ENCODE measurements around the gene NFKB1.

NFKB1 gene

GRCh38 chr4:102503831-102504786 lies 3.0 kb downstream of the NFKB1 start:
- DNase-seq (ENCODE audit: low read depth, low spot score), result no peak
- in situ Hi-C loops (cut with HindIII; ENCODE audit: low sequenced_read_pairs), result no loop called here
- H3K4me3 ChIP-seq (ENCODE audit: low read depth, low read length), result no peak overlapping the region
- TF ChIP-seq, protein P1, sequence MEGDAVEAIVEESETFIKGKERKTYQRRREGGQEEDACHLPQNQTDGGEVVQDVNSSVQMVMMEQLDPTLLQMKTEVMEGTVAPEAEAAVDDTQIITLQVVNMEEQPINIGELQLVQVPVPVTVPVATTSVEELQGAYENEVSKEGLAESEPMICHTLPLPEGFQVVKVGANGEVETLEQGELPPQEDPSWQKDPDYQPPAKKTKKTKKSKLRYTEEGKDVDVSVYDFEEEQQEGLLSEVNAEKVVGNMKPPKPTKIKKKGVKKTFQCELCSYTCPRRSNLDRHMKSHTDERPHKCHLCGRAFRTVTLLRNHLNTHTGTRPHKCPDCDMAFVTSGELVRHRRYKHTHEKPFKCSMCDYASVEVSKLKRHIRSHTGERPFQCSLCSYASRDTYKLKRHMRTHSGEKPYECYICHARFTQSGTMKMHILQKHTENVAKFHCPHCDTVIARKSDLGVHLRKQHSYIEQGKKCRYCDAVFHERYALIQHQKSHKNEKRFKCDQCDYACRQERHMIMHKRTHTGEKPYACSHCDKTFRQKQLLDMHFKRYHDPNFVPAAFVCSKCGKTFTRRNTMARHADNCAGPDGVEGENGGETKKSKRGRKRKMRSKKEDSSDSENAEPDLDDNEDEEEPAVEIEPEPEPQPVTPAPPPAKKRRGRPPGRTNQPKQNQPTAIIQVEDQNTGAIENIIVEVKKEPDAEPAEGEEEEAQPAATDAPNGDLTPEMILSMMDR (IDR thresholded peaks at IDR 0.05; ENCODE audit: low read depth, low read length), result no peak

- TF ChIP-seq, protein P1 (IDR thresholded peaks at IDR 0.05; ENCODE audit: low read depth, low read length), result no peak
These were observed 3.8 kb downstream of the NFKB1 start for GRCh38 chr4:102504941-102505340.

DNA sequence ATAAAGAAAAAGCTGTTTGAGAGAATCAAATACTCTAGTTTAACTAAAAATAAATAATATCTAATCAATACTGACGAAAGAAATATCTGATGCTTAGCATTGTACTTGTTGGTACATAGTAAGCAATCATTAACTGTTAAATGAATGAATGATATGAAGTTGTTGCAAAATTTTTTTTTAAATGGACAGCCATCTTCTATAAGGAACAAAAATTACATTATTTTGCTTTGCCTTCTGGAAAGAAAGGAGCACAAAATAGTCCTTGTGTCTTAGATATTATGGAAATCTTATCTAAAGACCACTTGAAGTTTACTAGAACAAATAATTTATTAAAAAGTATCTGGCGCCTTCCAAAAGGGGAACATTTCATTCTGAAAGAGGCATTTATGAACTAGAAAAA lies 4.5 kb downstream of the NFKB1 start:
- no peak overlapping the region for H3K4me3 ChIP-seq (ENCODE audit: low read depth, low read length)
- DNase-seq (ENCODE audit: low read depth, low spot score), result no peak
- TF ChIP-seq, protein P1 (IDR thresholded peaks at IDR 0.05; ENCODE audit: low read depth, low read length), result no peak
- in situ Hi-C loops (cut with HindIII; ENCODE audit: low sequenced_read_pairs), result no loop called here

More at GRCh38 chr4:102504941-102505340, 3.8 kb downstream of the NFKB1 start:
- in situ Hi-C loops (cut with HindIII; ENCODE audit: low sequenced_read_pairs), result no loop called here
- no peak overlapping the region for H3K4me3 ChIP-seq (ENCODE audit: low read depth, low read length)
- DNase-seq (ENCODE audit: low read depth, low spot score), result no peak

DNA sequence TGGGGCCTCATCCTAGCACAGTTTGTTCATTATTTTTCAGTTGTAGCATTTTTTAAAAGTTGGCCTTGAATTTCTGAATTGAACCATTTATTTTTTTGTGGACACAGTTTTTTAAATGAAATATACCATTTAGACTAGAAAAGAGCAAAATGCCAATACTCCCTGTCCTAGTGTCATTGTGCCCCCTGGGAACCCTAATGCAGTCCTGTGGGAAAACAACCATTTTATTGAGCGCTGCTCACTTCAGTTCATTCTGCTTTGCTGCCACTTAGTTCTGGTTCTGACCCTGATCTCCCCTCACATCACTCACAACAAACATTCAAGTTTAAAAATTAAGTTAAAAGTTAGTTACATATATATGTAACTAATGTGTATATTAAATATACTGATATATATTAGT lies 5.4 kb downstream of the NFKB1 start:
- H3K4me3 ChIP-seq (ENCODE audit: low read depth, low read length), result no peak overlapping the region
- no peak for DNase-seq (ENCODE audit: low read depth, low spot score)
- in situ Hi-C loops (cut with HindIII; ENCODE audit: low sequenced_read_pairs), result no loop called here
- TF ChIP-seq, protein P1 (IDR thresholded peaks at IDR 0.05; ENCODE audit: low read depth, low read length), result no peak

- H3K4me3 ChIP-seq (ENCODE audit: low read depth, low read length), result no peak overlapping the region
- TF ChIP-seq, protein P1 (IDR thresholded peaks at IDR 0.05; ENCODE audit: low read depth, low read length), result no peak
- in situ Hi-C loops (cut with HindIII; ENCODE audit: low sequenced_read_pairs), result no loop called here
- no peak for DNase-seq (ENCODE audit: low read depth, low spot score)
These were observed 10.9 kb downstream of the NFKB1 start for GRCh38 chr4:102511830-102512605.

DNA sequence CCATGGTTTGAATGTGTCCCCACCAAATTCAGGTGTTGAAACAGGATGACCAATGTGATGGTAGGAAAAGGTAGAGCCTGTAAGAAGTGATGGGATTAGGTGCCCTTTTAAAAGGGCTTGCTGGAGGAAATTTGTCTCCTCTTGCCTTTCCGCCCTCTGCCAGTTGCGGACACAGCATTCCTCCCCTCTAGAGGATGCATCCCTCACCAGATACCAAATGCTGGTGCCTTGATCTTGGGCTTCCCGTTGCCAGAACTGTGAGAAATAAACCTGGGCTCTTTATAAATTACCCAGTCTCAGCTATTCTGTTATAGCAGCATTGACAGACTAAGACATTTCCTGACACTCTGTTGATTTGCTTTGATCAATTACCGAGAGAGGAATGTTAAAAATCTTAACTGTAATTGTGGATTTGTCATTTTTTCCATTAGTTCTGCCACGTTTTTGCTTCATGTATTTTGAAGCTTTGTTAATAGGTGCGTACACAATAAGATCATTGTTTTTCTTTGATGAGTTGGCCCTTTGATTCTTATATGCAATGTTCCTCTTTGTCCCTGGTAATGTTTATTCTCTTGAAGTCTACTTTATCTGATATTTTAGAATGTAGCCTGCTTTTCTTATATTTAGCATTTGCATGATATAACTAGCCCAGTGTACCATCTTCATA lies 13.3 kb downstream of the NFKB1 start:
- DNase-seq (ENCODE audit: low read depth, low spot score), result no peak
- no peak overlapping the region for H3K4me3 ChIP-seq (ENCODE audit: low read depth, low read length)
- in situ Hi-C loops (cut with HindIII; ENCODE audit: low sequenced_read_pairs), result no loop called here
- TF ChIP-seq, protein P1 (IDR thresholded peaks at IDR 0.05; ENCODE audit: low read depth, low read length), result no peak
